ENCODE measurements around the gene DUOX1.

- TF ChIP-seq CTCF (IDR thresholded peaks at IDR 0.05) (no peak), POLR2AphosphoS5 (IDR thresholded peaks at IDR 0.05; ENCODE audit: insufficient read depth in 1 of 2, low read depth in 1 of 2) (no peak), POLR2A (IDR thresholded peaks at IDR 0.05) (no peak)
These were observed 7.1 kb upstream of the DUOX1 start for GRCh38 chr15:45122719-45123118.
